ENCODE measurements around the gene WNT7B.

WNT7B gene

DNA sequence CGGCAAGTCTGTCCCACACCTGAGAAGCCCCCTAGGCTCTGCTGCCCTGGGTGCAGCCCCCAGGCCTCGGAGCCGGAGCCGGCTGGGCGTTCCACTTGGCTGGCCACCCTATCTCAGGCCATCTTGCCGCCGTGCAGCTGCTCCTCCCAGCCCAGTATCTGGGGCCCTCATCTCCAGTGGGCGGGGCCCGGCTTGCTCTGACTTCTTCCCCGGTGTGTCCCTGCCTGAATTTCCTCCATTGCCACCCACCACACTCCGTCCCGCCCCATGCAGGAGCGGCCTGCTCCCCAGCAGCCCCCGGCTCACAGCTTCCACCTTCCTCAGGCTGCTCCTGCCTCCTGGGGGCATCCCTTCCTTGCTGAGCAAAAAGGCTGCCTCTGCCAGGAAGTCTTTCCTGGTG lies 46.6 kb downstream of the WNT7B start:
- H3K4me2 ChIP-seq (ENCODE audit: low read length, poor library complexity, severe bottlenecking): no peak overlapping the region
- WGBS: 59% methylated on average over 14 of the region's 14 CpGs

DNA sequence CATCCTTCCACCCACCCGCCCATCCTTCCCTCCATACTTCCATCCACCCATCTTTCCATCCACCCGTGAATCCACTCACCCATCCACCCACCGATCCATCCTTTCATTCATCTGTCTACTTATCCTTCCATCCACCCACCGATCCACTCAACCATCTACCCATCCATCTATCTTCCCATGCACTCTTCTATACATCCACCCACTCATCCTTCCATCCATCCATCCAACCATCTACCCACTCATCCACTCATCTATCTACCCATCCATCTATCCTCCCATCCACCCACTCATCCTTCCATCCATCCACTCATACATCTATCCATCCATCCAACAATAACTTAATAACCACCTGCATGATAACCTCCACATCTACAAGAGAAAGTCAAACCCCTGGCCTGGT lies 47.3 kb downstream of the WNT7B start:
- Histone ChIP-seq H3K36me3 (ENCODE audit: control insufficient read depth in 1 of 2, insufficient read depth in 2 of 2, low read depth in 1 of 2, low read length in 2 of 2) (peaks cover 0 to 60% of the 10 kb centered on the region in 2 experiments), H3K27ac (ENCODE audit: low read length, poor library complexity, severe bottlenecking) (no peak overlapping the region), H2AFZ (ENCODE audit: low read depth, low read length) (no peak overlapping the region), H3K9ac (ENCODE audit: low read length) (no peak overlapping the region), H3K14ac (ENCODE audit: low read length in 2 of 2) (no peak overlapping the region), H3K27me3 (ENCODE audit: control insufficient read depth in 1 of 2, insufficient read depth in 1 of 2, low read length in 2 of 2) (peaks cover 0 to 70% of the 10 kb centered on the region in 2 experiments), H3K4me3 (ENCODE audit: insufficient read depth in 1 of 2, low read depth in 1 of 2, low read length in 2 of 2) (no peak overlapping the region), H2BK12ac (ENCODE audit: low read length in 2 of 2) (no peak overlapping the region), H3K9me3 (ENCODE audit: control insufficient read depth, low read length) (no peaks in the 10 kb centered on the region), H2BK5ac (ENCODE audit: low read depth, low read length, poor library complexity, severe bottlenecking) (no peak overlapping the region), H3K23ac (ENCODE audit: low read length in 2 of 2) (no peak overlapping the region), H4K91ac (ENCODE audit: low read length) (no peak overlapping the region), H2AK5ac (ENCODE audit: low read length, severe bottlenecking) (no peak overlapping the region), H3K4me2 (ENCODE audit: low read length, poor library complexity, severe bottlenecking) (no peak overlapping the region), H3K18ac (ENCODE audit: low read depth in 1 of 2, low read length in 2 of 2) (no peak overlapping the region), H3K79me1 (replicated peaks; ENCODE audit: low read length, poor library complexity, severe bottlenecking) (peaks cover 28% of the 10 kb centered on the region), H3K4me1 (ENCODE audit: control insufficient read depth, insufficient read depth, low read depth, low read length) (peaks cover 67% of the 10 kb centered on the region), H2BK120ac (ENCODE audit: low read depth, low read length) (no peak overlapping the region), H2BK15ac (ENCODE audit: low read depth, poor library complexity, severe bottlenecking) (no peak overlapping the region), H4K8ac (ENCODE audit: low read length) (no peak overlapping the region), H3K4ac (ENCODE audit: low read depth in 1 of 2, low read length in 2 of 2) (no peak overlapping the region)
- 92% methylated on average over 4 of the region's 4 CpGs for WGBS
- DNase-seq: no peak

More for the DNA sequence above, 46.6 kb downstream of the WNT7B start:
- Histone ChIP-seq H2AK5ac (ENCODE audit: low read length, severe bottlenecking) (no peak overlapping the region), H3K4ac (ENCODE audit: low read depth in 1 of 2, low read length in 2 of 2) (no peak overlapping the region), H3K4me3 (ENCODE audit: insufficient read depth in 1 of 2, low read depth in 1 of 2, low read length in 2 of 2) (no peak overlapping the region), H4K8ac (ENCODE audit: low read length) (no peak overlapping the region), H3K4me1 (ENCODE audit: control insufficient read depth, insufficient read depth, low read depth, low read length) (peaks cover 67% of the 10 kb centered on the region), H4K91ac (ENCODE audit: low read length) (no peak overlapping the region), H3K9me3 (ENCODE audit: control insufficient read depth, low read length) (no peaks in the 10 kb centered on the region), H3K36me3 (ENCODE audit: control insufficient read depth in 1 of 2, insufficient read depth in 2 of 2, low read depth in 1 of 2, low read length in 2 of 2) (peaks cover 0 to 60% of the 10 kb centered on the region in 2 experiments), H3K18ac (ENCODE audit: low read depth in 1 of 2, low read length in 2 of 2) (no peak overlapping the region), H2BK5ac (ENCODE audit: low read depth, low read length, poor library complexity, severe bottlenecking) (no peak overlapping the region), H3K27me3 (ENCODE audit: control insufficient read depth in 1 of 2, insufficient read depth in 1 of 2, low read length in 2 of 2) (peaks cover 0 to 73% of the 10 kb centered on the region in 2 experiments), H3K79me1 (replicated peaks; ENCODE audit: low read length, poor library complexity, severe bottlenecking) (peaks cover 30% of the 10 kb centered on the region), H3K9ac (ENCODE audit: low read length) (no peak overlapping the region), H2BK120ac (ENCODE audit: low read depth, low read length) (no peak overlapping the region), H2BK15ac (ENCODE audit: low read depth, poor library complexity, severe bottlenecking) (no peak overlapping the region), H2AFZ (ENCODE audit: low read depth, low read length) (no peak overlapping the region), H2BK12ac (ENCODE audit: low read length in 2 of 2) (no peak overlapping the region), H3K23ac (ENCODE audit: low read length in 2 of 2) (no peak overlapping the region), H3K27ac (ENCODE audit: low read length, poor library complexity, severe bottlenecking) (no peak overlapping the region), H3K14ac (ENCODE audit: low read length in 2 of 2) (no peak overlapping the region)
- DNase-seq: no peak

DNA sequence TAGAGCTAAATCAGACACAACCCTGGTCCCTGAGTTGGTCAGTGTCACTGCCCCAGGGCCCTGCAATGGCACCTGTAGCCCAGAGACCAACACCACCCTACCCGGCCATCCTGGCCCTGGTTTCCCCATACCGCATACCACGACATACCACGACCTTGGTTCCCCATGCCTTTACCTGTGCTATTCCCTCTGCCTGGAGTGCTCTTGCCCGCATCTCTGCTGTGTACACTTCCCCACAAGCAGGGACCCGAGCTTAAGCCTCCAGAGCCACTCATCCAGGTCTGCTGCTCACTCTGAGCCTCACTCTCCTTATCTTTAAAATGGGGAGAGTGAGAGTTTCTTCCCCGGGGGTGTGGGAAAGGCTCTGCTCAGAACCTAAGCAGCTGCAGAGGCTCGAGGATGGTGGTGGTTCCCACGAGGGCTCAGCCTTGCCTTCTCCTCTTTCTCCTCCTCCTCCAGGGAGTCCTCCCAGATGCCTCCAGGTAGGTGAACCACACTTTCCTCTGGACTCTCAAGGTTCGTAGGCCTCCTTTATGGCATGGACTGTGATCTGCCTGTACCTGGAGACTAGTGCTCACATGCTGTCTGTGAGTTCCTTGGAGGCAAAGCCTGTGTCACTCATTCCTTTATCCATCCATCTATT lies 48.1 kb downstream of the WNT7B start:
- Histone ChIP-seq H3K23ac (ENCODE audit: low read length in 2 of 2) (no peak overlapping the region), H2BK12ac (ENCODE audit: low read length in 2 of 2) (no peak overlapping the region), H3K9me3 (ENCODE audit: control insufficient read depth, low read length) (no peaks in the 10 kb centered on the region), H3K4me3 (ENCODE audit: insufficient read depth in 1 of 2, low read depth in 1 of 2, low read length in 2 of 2) (no peak overlapping the region), H3K27me3 (ENCODE audit: control insufficient read depth in 1 of 2, insufficient read depth in 1 of 2, low read length in 2 of 2) (peaks cover 0 to 68% of the 10 kb centered on the region in 2 experiments), H2BK15ac (ENCODE audit: low read depth, poor library complexity, severe bottlenecking) (no peak overlapping the region), H2AFZ (ENCODE audit: low read depth, low read length) (no peak overlapping the region), H3K4ac (ENCODE audit: low read depth in 1 of 2, low read length in 2 of 2) (no peak overlapping the region), H4K8ac (ENCODE audit: low read length) (no peak overlapping the region), H3K4me2 (ENCODE audit: low read length, poor library complexity, severe bottlenecking) (no peak overlapping the region), H3K79me1 (replicated peaks; ENCODE audit: low read length, poor library complexity, severe bottlenecking) (peaks cover 25% of the 10 kb centered on the region), H3K14ac (ENCODE audit: low read length in 2 of 2) (no peak overlapping the region), H2BK120ac (ENCODE audit: low read depth, low read length) (no peak overlapping the region), H2AK5ac (ENCODE audit: low read length, severe bottlenecking) (no peak overlapping the region), H3K27ac (ENCODE audit: low read length, poor library complexity, severe bottlenecking) (no peak overlapping the region), H2BK5ac (ENCODE audit: low read depth, low read length, poor library complexity, severe bottlenecking) (no peak overlapping the region), H3K36me3 (ENCODE audit: control insufficient read depth in 1 of 2, insufficient read depth in 2 of 2, low read depth in 1 of 2, low read length in 2 of 2) (peaks cover 0 to 58% of the 10 kb centered on the region in 2 experiments), H4K91ac (ENCODE audit: low read length) (no peak overlapping the region), H3K4me1 (ENCODE audit: control insufficient read depth, insufficient read depth, low read depth, low read length) (peaks cover 68% of the 10 kb centered on the region), H3K9ac (ENCODE audit: low read length) (no peak overlapping the region), H3K18ac (ENCODE audit: low read depth in 1 of 2, low read length in 2 of 2) (no peak overlapping the region)
- WGBS: 80% methylated on average over 9 of the region's 10 CpGs
- DNase-seq: no peak

DNA sequence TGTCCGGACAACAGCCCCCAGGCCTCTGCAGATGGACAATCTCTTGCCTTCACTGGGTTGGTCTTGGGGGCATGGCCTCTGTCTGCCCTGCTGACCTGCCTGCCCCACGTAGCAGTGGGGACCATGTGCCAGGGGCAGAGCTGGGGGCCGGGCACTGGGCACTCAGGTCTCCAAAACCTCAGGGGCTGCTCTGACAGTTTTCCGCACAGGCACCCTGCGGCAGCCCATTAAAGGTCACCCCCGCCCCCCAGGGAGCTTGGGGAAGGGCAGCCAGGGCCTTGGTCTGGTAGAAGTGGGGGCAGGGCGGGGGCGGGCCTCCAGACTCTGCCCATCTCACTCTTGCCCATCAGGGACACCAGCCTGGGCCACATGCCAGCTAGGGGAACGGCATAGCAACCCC lies 49.9 kb downstream of the WNT7B start:
- no peak overlapping the region for H4K91ac ChIP-seq (ENCODE audit: low read length)
- no peak for DNase-seq
- no peak overlapping the region for H3K9ac ChIP-seq (ENCODE audit: low read length)
- no peak overlapping the region for H4K8ac ChIP-seq (ENCODE audit: low read length)
- peaks cover 0 to 55% of the 10 kb centered on the region in 2 experiments for H3K36me3 ChIP-seq (ENCODE audit: control insufficient read depth in 1 of 2, insufficient read depth in 2 of 2, low read depth in 1 of 2, low read length in 2 of 2)
- peaks cover 0 to 64% of the 10 kb centered on the region in 2 experiments for H3K27me3 ChIP-seq (ENCODE audit: control insufficient read depth in 1 of 2, insufficient read depth in 1 of 2, low read length in 2 of 2)
- no peak overlapping the region for H3K18ac ChIP-seq (ENCODE audit: low read depth in 1 of 2, low read length in 2 of 2)
- no peak overlapping the region for H2BK15ac ChIP-seq (ENCODE audit: low read depth, poor library complexity, severe bottlenecking)
- H3K4me2 ChIP-seq (ENCODE audit: low read length, poor library complexity, severe bottlenecking): no peak overlapping the region
- peaks cover 66% of the 10 kb centered on the region for H3K4me1 ChIP-seq (ENCODE audit: control insufficient read depth, insufficient read depth, low read depth, low read length)
- H2BK12ac ChIP-seq (ENCODE audit: low read length in 2 of 2): no peak overlapping the region
- no peak overlapping the region for H3K23ac ChIP-seq (ENCODE audit: low read length in 2 of 2)
- H3K4me3 ChIP-seq (ENCODE audit: insufficient read depth in 1 of 2, low read depth in 1 of 2, low read length in 2 of 2): no peak overlapping the region
- no peak overlapping the region for H3K4ac ChIP-seq (ENCODE audit: low read depth in 1 of 2, low read length in 2 of 2)
- no peak overlapping the region for H3K14ac ChIP-seq (ENCODE audit: low read length in 2 of 2)
- no peak overlapping the region for H2BK5ac ChIP-seq (ENCODE audit: low read depth, low read length, poor library complexity, severe bottlenecking)
- peaks cover 13% of the 10 kb centered on the region for H3K79me1 ChIP-seq (replicated peaks; ENCODE audit: low read length, poor library complexity, severe bottlenecking)
- no peak overlapping the region for H2BK120ac ChIP-seq (ENCODE audit: low read depth, low read length)
- 89% methylated on average over 9 of the region's 9 CpGs for WGBS
- no peak overlapping the region for H3K27ac ChIP-seq (ENCODE audit: low read length, poor library complexity, severe bottlenecking)
- H2AFZ ChIP-seq (ENCODE audit: low read depth, low read length): no peak overlapping the region
- no peaks in the 10 kb centered on the region for H3K9me3 ChIP-seq (ENCODE audit: control insufficient read depth, low read length)
- H2AK5ac ChIP-seq (ENCODE audit: low read length, severe bottlenecking): no peak overlapping the region
